GM18907 (cell line): ENCODE measurements around the gene FST.

Source experiments
- ATAC-seq: cut with Tn5 transposase; IDR thresholded peaks from one replicate; pipeline ENCODE4 v1.9.1; 2021; ENCODE audit warnings: mild to moderate bottlenecking, moderate library complexity; ENCODE audit not compliant: unreplicated experiment

The FST gene

GRCh38 chr5:53508125-53508524 is 27.7 kb downstream of the FST start:
- no peak for ATAC-seq

GRCh38 chr5:53512539-53512938 is 32.1 kb downstream of the FST start:
- no peak for ATAC-seq

DNA sequence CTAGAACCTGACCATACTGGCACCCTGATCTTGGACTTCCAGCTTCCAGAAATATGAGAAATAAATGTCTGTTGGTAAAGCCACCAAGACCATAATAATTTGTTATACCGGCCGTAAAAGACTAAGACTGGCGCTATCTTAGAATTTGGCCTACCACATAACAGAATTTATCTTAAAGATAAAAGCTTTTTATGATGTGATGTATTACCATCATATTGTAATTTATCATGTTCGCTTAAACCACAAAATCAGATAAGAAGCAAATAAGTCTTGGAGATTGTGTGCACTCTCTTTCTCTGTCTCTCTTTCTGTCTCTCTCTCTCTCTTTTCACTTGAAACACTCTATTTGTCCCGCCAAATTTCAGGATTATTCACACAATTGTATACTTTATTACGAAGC is 35.6 kb downstream of the FST start:
- ATAC-seq, result no peak

- no peak for ATAC-seq
These were observed 40.4 kb downstream of the FST start for GRCh38 chr5:53520813-53521212.
